GM12872 (cell line): ENCODE measurements around the gene RNF144B.

Source experiments
- CTCF ChIP-seq: IDR thresholded peaks from 3 replicates; pipeline ENCODE4 v1.5.1; 2011; ENCODE audit warnings: low read depth, mild to moderate bottlenecking, low read length, moderate library complexity; ENCODE audit not compliant: insufficient read depth

Gene RNF144B

GRCh38 chr6:18349386-18349785 lies 37.8 kb upstream of the RNF144B start:
- no peak for TF ChIP-seq CTCF

- TF ChIP-seq CTCF: no peak
Measured at GRCh38 chr6:18350271-18350670, 36.9 kb upstream of the RNF144B start.

- TF ChIP-seq CTCF: no peak
Measured at GRCh38 chr6:18350712-18351111, 36.4 kb upstream of the RNF144B start.

- TF ChIP-seq CTCF: no peak
Measured at GRCh38 chr6:18352001-18352400, 35.1 kb upstream of the RNF144B start.

GRCh38 chr6:18352842-18353241 lies 34.3 kb upstream of the RNF144B start:
- TF ChIP-seq CTCF: no peak

- no peak for TF ChIP-seq CTCF
Measured at GRCh38 chr6:18353251-18353650, 33.9 kb upstream of the RNF144B start.

GRCh38 chr6:18359237-18359885 lies 27.8 kb upstream of the RNF144B start:
- TF ChIP-seq CTCF: no peak

GRCh38 chr6:18360188-18360587 lies 27.0 kb upstream of the RNF144B start:
- TF ChIP-seq CTCF: no peak
